Caco-2 (cell line): Measurements from ENCODE around the gene CFD. TPM values are rescaled to one million over a fixed set of nuclear protein-coding genes. Genes with fewer than 3 reads are reported as not detected.
A peak's percentile ranks its signal among the peaks of the same experiment; 100 is the strongest.

ENCODE experiments used
- BruUV-seq: library from RNA; stranded (reverse); fragments of 400-500 nt; replicated peaks from 2 replicates; lab custom pipeline; 2021; lab: Mats Ljungman, UMichigan
- CTCF ChIA-PET: fragments of 300-600 bp; sonication (Branson Sonifier 250); formaldehyde crosslinking; loops from one replicate; lab custom pipeline; 2022; ENCODE audit warnings: antibody characterized with exemption; lab: Charles Lee
- POLR2A ChIA-PET: fragments of 300-600 bp; sonication (Branson Sonifier 250); formaldehyde crosslinking; loops from one replicate; lab custom pipeline; 2022; ENCODE audit warnings: antibody characterized with exemption; lab: Charles Lee
- DNase-seq, 2 experiments: peaks; one replicate each; pipeline versions ENCODE4 v3.0.0 to v3.0.0-alpha.2; 2020 to 2022
- H3K27me3 ChIP-seq: replicated peaks from 2 replicates; pipeline ENCODE4 v1.6.0; 2011; ENCODE audit warnings: low read length; ENCODE audit not compliant: control insufficient read depth, insufficient read depth
- H3K36me3 ChIP-seq: 2 replicates; pipeline ENCODE4 v1.5.1; 2011; ENCODE audit warnings: low read length; ENCODE audit not compliant: control insufficient read depth, insufficient read depth
- H3K4me1 ChIP-seq: fragments of 250-450 bp; sonication (Bioruptor Pico); 2 replicates; pipeline ENCODE4 v1.5.1; 2020; ENCODE audit warnings: mild to moderate bottlenecking
- H3K4me3 ChIP-seq: 2 replicates; pipeline ENCODE4 v1.5.1; 2011; ENCODE audit warnings: low read depth, mild to moderate bottlenecking, control low read depth, low read length
- H3K9me3 ChIP-seq: fragments of 250-450 bp; sonication (Bioruptor Pico); 2 replicates; pipeline ENCODE4 v1.5.1; 2020; ENCODE audit warnings: mild to moderate bottlenecking, moderate library complexity
- H3K27ac Mint-ChIP-seq: one replicate; pipeline ENCODE4 v1.8.0; 2022; ENCODE audit warnings: mixed read lengths; ENCODE audit not compliant: unreplicated experiment
- H3K27me3 Mint-ChIP-seq: one replicate; pipeline ENCODE4 v1.8.0; 2022; ENCODE audit warnings: mixed read lengths; ENCODE audit not compliant: insufficient read depth, unreplicated experiment
- H3K36me3 Mint-ChIP-seq: one replicate; pipeline ENCODE4 v1.8.0; 2022; ENCODE audit warnings: mild to moderate bottlenecking, mixed read lengths; ENCODE audit not compliant: insufficient read depth, unreplicated experiment
- H3K4me1 Mint-ChIP-seq: one replicate; pipeline ENCODE4 v1.8.0; 2022; ENCODE audit warnings: low read depth, mixed read lengths; ENCODE audit not compliant: unreplicated experiment
- H3K4me3 Mint-ChIP-seq: one replicate; pipeline ENCODE4 v1.8.0; 2022; ENCODE audit warnings: mild to moderate bottlenecking, moderate library complexity, mixed read lengths; ENCODE audit not compliant: unreplicated experiment
- H3K9me3 Mint-ChIP-seq: one replicate; pipeline ENCODE4 v1.8.0; 2022; ENCODE audit warnings: mixed read lengths; ENCODE audit not compliant: unreplicated experiment
- CTCF ChIP-seq, 2 experiments: fragments of 200-600 bp in 1 of 2; IDR thresholded peaks; 1 replicate in 1 of 2; 2 replicates in 1 of 2; pipeline versions ENCODE4 v1.5.1 to v1.8.0; 2011 to 2022; ENCODE audit warnings: antibody characterized with exemption in 1 of 2, control low read depth in 1 of 2, inconsistent platforms in 1 of 2, low read depth in 1 of 2, low read length in 1 of 2, mild to moderate bottlenecking in 1 of 2, moderate library complexity in 1 of 2; ENCODE audit not compliant: insufficient read depth in 1 of 2, severe bottlenecking in 1 of 2, unreplicated experiment in 1 of 2
- intact Hi-C: fragments of 100-400 bp; cut with micrococcal nuclease; formaldehyde crosslinking; loops from one replicate; pipeline ENCODE4 v1.10.0; 2022; ENCODE audit not compliant: unreplicated experiment
- total RNA-seq: library from RNA; stranded (reverse); gene quantifications from 2 replicates; pipeline ENCODE4 v1.2.3, GENCODE V29; 2022

The CFD gene
- total RNA-seq, 1 experiment from 2014 or later = 6.1 TPM

- Histone ChIP-seq H3K9me3 (no peaks in the 10 kb centered on the region), H3K4me1 (peaks cover 14% of the 10 kb centered on the region), H3K4me3 (no peak overlapping the region), H3K27me3 (no peaks in the 10 kb centered on the region), H3K36me3 (0 out of 2 replicates have a peak, but pooled peaks cover 1% of the 10 kb centered on the region)
- ChIA-PET CTCF (interaction anchor here (0.7 to 1.0 kb wide), 2 partner anchors 102 to 105 kb away, joined by 3 to 4 read pairs; no protein-coding TSS in a partner anchor), POLR2A (no interaction called here)
- Mint-ChIP-seq H3K36me3 (peaks cover 53% of the 10 kb centered on the region), H3K4me1 (no peaks in the 10 kb centered on the region), H3K4me3 (no peak overlapping the region), H3K9me3 (no peaks in the 10 kb centered on the region), H3K27ac (no peak overlapping the region), H3K27me3 (no peaks in the 10 kb centered on the region)
- TF ChIP-seq CTCF (IDR thresholded peaks at IDR 0.05; ENCODE audit: insufficient read depth in 1 of 2, low read depth in 1 of 2, low read length in 1 of 2, severe bottlenecking in 1 of 2, unreplicated experiment in 1 of 2) = no peak
- BruUV-seq = no TSS peak
- no peak for DNase-seq
- intact Hi-C loops = no loop called here
These were observed 20.4 kb downstream of the CFD start for GRCh38 chr19:879711-880438.

- CTCF ChIA-PET = interaction anchor here (0.7 kb wide), 1 partner anchor 135 kb away, joined by 3 read pairs; no protein-coding TSS in a partner anchor
- peaks cover 45% of the 10 kb centered on the region for H3K36me3 Mint-ChIP-seq
- DNase-seq = no peak
- TF ChIP-seq CTCF (IDR thresholded peaks at IDR 0.05; ENCODE audit: insufficient read depth in 1 of 2, low read depth in 1 of 2, low read length in 1 of 2, severe bottlenecking in 1 of 2, unreplicated experiment in 1 of 2) = no peak
- no peak overlapping the region for H3K4me3 Mint-ChIP-seq
- Histone ChIP-seq H3K27me3 (no peaks in the 10 kb centered on the region), H3K4me3 (no peak overlapping the region), H3K36me3 (0 out of 2 replicates have a peak, but pooled peaks cover 1% of the 10 kb centered on the region), H3K4me1 (peaks cover 14% of the 10 kb centered on the region), H3K9me3 (no peaks in the 10 kb centered on the region)
- H3K4me1 Mint-ChIP-seq = no peaks in the 10 kb centered on the region
- no peaks in the 10 kb centered on the region for H3K27me3 Mint-ChIP-seq
- no peaks in the 10 kb centered on the region for H3K9me3 Mint-ChIP-seq
- POLR2A ChIA-PET = no interaction called here
- no peak overlapping the region for H3K27ac Mint-ChIP-seq
- BruUV-seq = no TSS peak
- intact Hi-C loops = no loop called here
These were observed 22.1 kb downstream of the CFD start for GRCh38 chr19:881385-882071.

GRCh38 chr19:882871-883497 is 23.5 kb downstream of the CFD start:
- TF ChIP-seq CTCF (IDR thresholded peaks at IDR 0.05; ENCODE audit: insufficient read depth in 1 of 2, low read depth in 1 of 2, low read length in 1 of 2, severe bottlenecking in 1 of 2, unreplicated experiment in 1 of 2) = no peak
- peak overlapping the region; percentile 57 for H3K27ac Mint-ChIP-seq
- CTCF ChIA-PET = no interaction called here
- no peak overlapping the region for H3K4me3 Mint-ChIP-seq
- no peaks in the 10 kb centered on the region for H3K9me3 Mint-ChIP-seq
- peaks cover 55% of the 10 kb centered on the region for H3K36me3 Mint-ChIP-seq
- intact Hi-C loops = no loop called here
- no peak overlapping the region for H3K4me3 ChIP-seq
- H3K27me3 Mint-ChIP-seq = no peaks in the 10 kb centered on the region
- 0 out of 2 replicates have a peak, but pooled peaks cover 1% of the 10 kb centered on the region for H3K36me3 ChIP-seq
- BruUV-seq = no TSS peak
- H3K4me1 ChIP-seq = peaks cover 14% of the 10 kb centered on the region
- POLR2A ChIA-PET = no interaction called here
- no peak for DNase-seq
- no peaks in the 10 kb centered on the region for H3K9me3 ChIP-seq
- no peaks in the 10 kb centered on the region for H3K4me1 Mint-ChIP-seq
- no peaks in the 10 kb centered on the region for H3K27me3 ChIP-seq
